ENCODE data around the gene AKAP3. TPM values are rescaled to one million over a fixed set of nuclear protein-coding genes. Genes with fewer than 3 reads are reported as not detected.
A peak's percentile ranks its signal among the peaks of the same experiment; 100 is the strongest.

Gene AKAP3
- total RNA-seq (2021; ENCODE audit: unreplicated experiment) (0.26 TPM), Bru-seq, nascent RNA (percentile 21 among the genes with signal in this experiment), BruChase-seq, experiment 1, labeled RNA remaining after a 2-hour chase (percentile 9 among the genes with signal in this experiment), BruChase-seq, experiment 2, labeled RNA remaining after a 6-hour chase (percentile 6 among the genes with signal in this experiment)
- polyA plus RNA-seq (2012; ENCODE audit: insufficient read length) = not detected
- long read RNA-seq = 0 reads

DNA sequence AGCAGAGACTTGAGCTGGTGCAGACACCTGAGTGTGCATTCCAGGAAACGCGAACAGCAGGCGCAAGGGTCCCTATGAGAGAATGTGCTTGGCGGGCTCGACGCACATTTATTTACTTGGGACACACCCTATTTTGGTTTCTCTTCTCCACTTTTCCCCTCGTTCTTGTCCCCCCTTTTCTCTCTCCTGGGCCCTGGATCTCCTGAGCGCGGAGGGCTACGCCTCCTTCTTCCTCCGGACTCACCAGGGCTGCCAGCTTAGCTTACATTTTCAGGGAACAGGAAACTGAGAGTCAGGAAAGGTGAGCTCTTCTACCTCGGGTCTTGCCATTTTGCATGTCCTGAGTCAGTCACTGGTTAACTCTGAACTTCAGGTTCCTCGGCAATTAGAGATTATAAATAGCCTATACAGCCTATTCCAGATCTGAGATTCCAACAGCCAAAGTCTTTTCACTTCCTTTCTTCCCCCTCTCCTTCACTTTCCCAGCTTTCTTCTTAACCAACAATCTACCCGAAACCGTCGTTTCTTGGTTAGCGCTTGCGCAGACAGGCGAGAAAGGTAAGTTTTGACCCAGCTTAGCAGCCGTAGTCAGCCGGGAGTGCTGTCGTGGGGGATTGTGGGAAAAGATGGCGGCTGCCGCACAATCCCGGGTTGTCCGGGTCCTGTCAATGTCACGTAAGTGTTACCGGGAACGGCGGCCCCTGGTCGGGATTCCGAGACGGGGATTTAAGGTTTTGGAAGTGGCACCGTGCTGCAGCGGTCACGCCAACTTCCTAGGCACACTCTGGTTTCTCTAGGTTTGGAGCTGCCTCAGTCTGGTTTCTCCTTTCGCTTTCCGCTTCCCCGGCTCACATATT is at the start of gene AKAP3, which contains the start of gene NDUFA9:
AKAP3 (minus strand) TSS at position 551 of the 857 bp plus-strand sequence. CDS start 10,855 bp downstream, outside the sequence.
NDUFA9 (plus strand) TSS at position 614 of the 857 bp plus-strand sequence; CDS start at position 627, 13 bp downstream.
- intact Hi-C loops (cut with micrococcal nuclease; ENCODE audit: unreplicated experiment) (no loop called here), in situ Hi-C loops (cut with HindIII; ENCODE audit: low pct_unique_long_range_greater_than_20kb, low sequenced_read_pairs) (no loop called here)
- Histone ChIP-seq H3K27me3 (ENCODE audit: control insufficient read depth, insufficient read depth, low read length) (no peaks in the 10 kb centered on the region), H3K4me3 (ENCODE audit: low read depth in 2 of 2, low read length in 2 of 2) (peak within 1 kb of the TSS; percentile 85 to 99), H3K4me1 (ENCODE audit: control insufficient read depth, insufficient read depth, low read length) (peaks cover 5% of the 10 kb centered on the region; the same call in 1 of the 2 replicates), H3K36me3 (ENCODE audit: control insufficient read depth, insufficient read depth, low read length) (peaks cover 6% of the 10 kb centered on the region; the same call in 1 of the 2 replicates), H3K27ac (ENCODE audit: low read length) (peak within 1 kb of the TSS; percentile 91), H3K9me3 (ENCODE audit: control insufficient read depth, insufficient read depth, low read depth, low read length) (no peaks in the 10 kb centered on the region)
- CTCF ChIA-PET = interaction anchor here (0.7 kb wide), 2 partner anchors 107 to 353 kb away, joined by 3 to 7 read pairs; no protein-coding TSS in a partner anchor
- BruUV-seq (replicated peaks) = TSS peak; percentile 93
- DNase-seq (ENCODE audit: low read depth, low spot score) (peak; percentile 61), ATAC-seq (peak; percentile 99)
- TF ChIP-seq SIN3A (IDR thresholded peaks at IDR 0.05; ENCODE audit: borderline replicate concordance, insufficient read depth, low read depth, low read length) (no peak), POLR2AphosphoS5 (IDR thresholded peaks at IDR 0.05; ENCODE audit: low read depth, low read length) (peak; percentile 52)
- POLR2A ChIA-PET = no interaction called here

DNA sequence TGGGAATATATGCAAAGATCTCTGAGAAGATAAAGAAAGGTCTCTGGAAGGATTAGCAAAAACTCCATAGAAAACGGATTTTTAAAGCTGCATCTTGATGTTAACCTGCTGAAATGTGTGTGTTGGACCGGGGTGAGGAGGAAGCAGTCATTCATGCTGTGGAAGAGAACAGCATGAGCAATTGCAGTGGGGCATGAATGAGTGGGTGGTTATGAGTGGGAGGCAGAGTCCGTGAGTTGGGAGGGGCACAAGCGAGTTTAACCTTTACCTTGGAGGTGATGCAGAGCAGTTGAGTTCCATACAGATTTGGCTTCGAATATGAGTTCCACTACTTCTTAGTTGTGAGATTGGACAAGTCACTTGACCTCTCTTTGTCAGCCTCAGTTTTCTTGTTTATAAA is 41.9 kb upstream of the AKAP3 start:
- Histone ChIP-seq H3K36me3 (ENCODE audit: control insufficient read depth, insufficient read depth, low read length) (no peaks in the 10 kb centered on the region), H3K4me1 (ENCODE audit: control insufficient read depth, insufficient read depth, low read length) (no peaks in the 10 kb centered on the region), H3K4me3 (ENCODE audit: low read depth in 2 of 2, low read length in 2 of 2) (no peak overlapping the region), H3K27me3 (ENCODE audit: control insufficient read depth, insufficient read depth, low read length) (no peaks in the 10 kb centered on the region), H3K27ac (ENCODE audit: low read length) (no peak overlapping the region), H3K9me3 (ENCODE audit: control insufficient read depth, insufficient read depth, low read depth, low read length) (no peaks in the 10 kb centered on the region)
- intact Hi-C loops (cut with micrococcal nuclease; ENCODE audit: unreplicated experiment) = no loop called here
- in situ Hi-C loops (cut with HindIII; ENCODE audit: low pct_unique_long_range_greater_than_20kb, low sequenced_read_pairs) = no loop called here
- TF ChIP-seq TCF7L2 (IDR thresholded peaks at IDR 0.05; ENCODE audit: low read depth, low read length) (no peak), REST (IDR thresholded peaks at IDR 0.05; ENCODE audit: insufficient read depth in 1 of 2, low read depth in 2 of 2, low read length in 1 of 2) (no peak), SIN3A (IDR thresholded peaks at IDR 0.05; ENCODE audit: borderline replicate concordance, insufficient read depth, low read depth, low read length) (no peak), POLR2AphosphoS5 (IDR thresholded peaks at IDR 0.05; ENCODE audit: low read depth, low read length) (no peak)
- ChIA-PET CTCF (no interaction called here), POLR2A (no interaction called here)
- DNase-seq (ENCODE audit: low read depth, low spot score) = no peak
- ATAC-seq = no peak
- no TSS peak for BruUV-seq (replicated peaks)

DNA sequence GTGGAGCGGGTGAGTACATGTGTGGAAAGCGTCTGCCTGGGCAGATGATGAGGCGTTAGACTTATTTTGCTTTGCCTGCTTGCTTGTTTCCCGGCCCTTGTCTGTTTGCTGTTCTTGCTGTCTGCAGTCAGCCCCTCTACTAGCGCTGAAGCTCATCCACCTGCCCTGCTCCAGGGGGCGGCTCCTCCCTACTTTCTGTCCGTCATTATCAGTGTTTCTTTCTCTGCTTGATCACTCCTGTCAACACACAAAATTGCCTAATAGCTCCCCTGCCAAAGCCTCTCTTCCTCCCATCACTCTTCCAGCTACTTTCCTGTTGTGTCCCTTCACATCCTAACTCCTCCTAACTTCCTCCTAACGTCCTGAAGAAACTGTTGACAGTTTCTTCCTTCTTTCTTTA is 36.5 kb upstream of the AKAP3 start:
- BruUV-seq (replicated peaks) = no TSS peak
- H3K9me3 ChIP-seq (ENCODE audit: control insufficient read depth, insufficient read depth, low read depth, low read length) = no peaks in the 10 kb centered on the region
- ATAC-seq (no peak), DNase-seq (ENCODE audit: low read depth, low spot score) (no peak)
- POLR2A ChIA-PET = no interaction called here
- H3K36me3 ChIP-seq (ENCODE audit: control insufficient read depth, insufficient read depth, low read length) = no peaks in the 10 kb centered on the region; the same call in none of the 2 replicates
- TF ChIP-seq POLR2AphosphoS5 (IDR thresholded peaks at IDR 0.05; ENCODE audit: low read depth, low read length) (no peak), TCF7L2 (IDR thresholded peaks at IDR 0.05; ENCODE audit: low read depth, low read length) (no peak)
- TF ChIP-seq, protein P1, sequence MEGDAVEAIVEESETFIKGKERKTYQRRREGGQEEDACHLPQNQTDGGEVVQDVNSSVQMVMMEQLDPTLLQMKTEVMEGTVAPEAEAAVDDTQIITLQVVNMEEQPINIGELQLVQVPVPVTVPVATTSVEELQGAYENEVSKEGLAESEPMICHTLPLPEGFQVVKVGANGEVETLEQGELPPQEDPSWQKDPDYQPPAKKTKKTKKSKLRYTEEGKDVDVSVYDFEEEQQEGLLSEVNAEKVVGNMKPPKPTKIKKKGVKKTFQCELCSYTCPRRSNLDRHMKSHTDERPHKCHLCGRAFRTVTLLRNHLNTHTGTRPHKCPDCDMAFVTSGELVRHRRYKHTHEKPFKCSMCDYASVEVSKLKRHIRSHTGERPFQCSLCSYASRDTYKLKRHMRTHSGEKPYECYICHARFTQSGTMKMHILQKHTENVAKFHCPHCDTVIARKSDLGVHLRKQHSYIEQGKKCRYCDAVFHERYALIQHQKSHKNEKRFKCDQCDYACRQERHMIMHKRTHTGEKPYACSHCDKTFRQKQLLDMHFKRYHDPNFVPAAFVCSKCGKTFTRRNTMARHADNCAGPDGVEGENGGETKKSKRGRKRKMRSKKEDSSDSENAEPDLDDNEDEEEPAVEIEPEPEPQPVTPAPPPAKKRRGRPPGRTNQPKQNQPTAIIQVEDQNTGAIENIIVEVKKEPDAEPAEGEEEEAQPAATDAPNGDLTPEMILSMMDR (IDR thresholded peaks at IDR 0.05) = no peak
- in situ Hi-C loops (cut with HindIII; ENCODE audit: low pct_unique_long_range_greater_than_20kb, low sequenced_read_pairs) = no loop called here
- CTCF ChIA-PET = no interaction called here
- no peaks in the 10 kb centered on the region for H3K27me3 ChIP-seq (ENCODE audit: control insufficient read depth, insufficient read depth, low read length)
- H3K4me1 ChIP-seq (ENCODE audit: control insufficient read depth, insufficient read depth, low read length) = no peaks in the 10 kb centered on the region
- intact Hi-C loops (cut with micrococcal nuclease; ENCODE audit: unreplicated experiment) = no loop called here
- H3K27ac ChIP-seq (ENCODE audit: low read length) = no peak overlapping the region
- no peak overlapping the region for H3K4me3 ChIP-seq (ENCODE audit: low read depth in 2 of 2, low read length in 2 of 2)

Measured in Panc1 (cell line).